SK-N-SH (cell line): ENCODE results near the gene OR10G8. TPM values are rescaled to one million over a fixed set of nuclear protein-coding genes. Genes with fewer than 3 reads are reported as not detected.

Experiments
- CTCF ChIA-PET: fragments of 300-600, 350-600 bp; formaldehyde crosslinking; extraction: SDS; loops from one replicate; lab custom pipeline; 2021; lab: Yijun Ruan, JAX
- POLR2A ChIA-PET: fragments of 350-600 bp; sonication (Branson Sonifier 250); formaldehyde crosslinking; extraction: SDS; loops from one replicate; lab custom pipeline; 2020; ENCODE audit warnings: antibody characterized with exemption, inconsistent platforms; lab: Yijun Ruan, JAX
- DNase-seq: peaks from one replicate; pipeline ENCODE4 v3.0.0; 2012
- H2AFZ ChIP-seq: fragments of 200-600 bp; sonication (generic); 2 replicates; pipeline ENCODE4 v1.8.1; 2016; ENCODE audit warnings: antibody characterized with exemption, mild to moderate bottlenecking, low read depth
- H3F3A ChIP-seq: fragments of 200-600 bp; sonication (generic); replicated peaks from 2 replicates; pipeline ENCODE3; 2016; ENCODE audit warnings: antibody characterized with exemption, mild to moderate bottlenecking; ENCODE audit not compliant: insufficient read depth
- H3K27ac ChIP-seq, 2 experiments: fragments of 200-500 bp in 1 of 2; fragments of 200-600 bp in 1 of 2; sonication (Bioruptor generic) in 1 of 2; sonication (generic), shearing (Covaris generic) in 1 of 2; 2 replicates each; pipeline versions ENCODE4 v1.5.1 to v1.6.1; 2014 to 2016; ENCODE audit warnings: low read depth in 2 of 2, inconsistent platforms in 1 of 2, low read length in 1 of 2, mild to moderate bottlenecking in 1 of 2, mixed read lengths in 1 of 2
- H3K27me3 ChIP-seq: fragments of 200-600 bp; sonication (generic), shearing (Covaris generic); 2 replicates; pipeline ENCODE4 v1.6.1; 2016; ENCODE audit warnings: mixed run types; ENCODE audit not compliant: insufficient read depth
- H3K36me3 ChIP-seq, 2 experiments: fragments of 200-500 bp in 1 of 2; fragments of 200-600 bp in 1 of 2; sonication (Bioruptor generic) in 1 of 2; sonication (generic) in 1 of 2; replicated peaks in 1 of 2; 2 replicates each; pipeline versions ENCODE3 to v1.5.1; 2014 to 2016; ENCODE audit warnings: low read length in 1 of 2, mild to moderate bottlenecking in 1 of 2; ENCODE audit not compliant: insufficient read depth in 2 of 2, control insufficient read depth in 1 of 2
- H3K4me1 ChIP-seq, 2 experiments: fragments of 200-500 bp in 1 of 2; fragments of 200-600 bp in 1 of 2; sonication (Bioruptor generic) in 1 of 2; sonication (generic), shearing (Covaris generic) in 1 of 2; 2 replicates each; pipeline versions ENCODE4 v1.5.1 to v1.6.1; 2014 to 2016; ENCODE audit warnings: low read depth in 1 of 2, low read length in 1 of 2, mixed run types in 1 of 2; ENCODE audit not compliant: insufficient read depth in 2 of 2, control insufficient read depth in 1 of 2
- H3K4me2 ChIP-seq: fragments of 200-600 bp; sonication (generic), shearing (Covaris generic); 2 replicates; pipeline ENCODE4 v1.6.1; 2017; ENCODE audit warnings: mixed run types
- H3K4me3 ChIP-seq, 2 experiments: fragments of 200-500 bp in 1 of 2; fragments of 200-600 bp in 1 of 2; sonication (Bioruptor generic) in 1 of 2; sonication (generic), shearing (Covaris generic) in 1 of 2; 2 replicates each; pipeline versions ENCODE4 v1.5.1 to v1.8.1; 2014 to 2016; ENCODE audit warnings: low read depth in 2 of 2, inconsistent platforms in 1 of 2, low read length in 1 of 2, mild to moderate bottlenecking in 1 of 2, mixed read lengths in 1 of 2, moderate library complexity in 1 of 2
- H3K79me2 ChIP-seq: fragments of 200-600 bp; sonication (generic); 2 replicates; pipeline ENCODE4 v1.8.1; 2017; ENCODE audit warnings: mild to moderate bottlenecking; ENCODE audit not compliant: insufficient read depth
- H3K9ac ChIP-seq: fragments of 200-600 bp; sonication (generic); 2 replicates; pipeline ENCODE4 v1.6.1; 2017; ENCODE audit warnings: mixed run types
- H3K9me2 ChIP-seq: fragments of 200-600 bp; sonication (generic); 2 replicates; pipeline ENCODE4 v1.6.1; 2017; ENCODE audit warnings: mixed run types
- H3K9me3 ChIP-seq: fragments of 200-600 bp; sonication (generic); 2 replicates; pipeline ENCODE4 v1.6.1; 2017; ENCODE audit warnings: mixed run types, mild to moderate bottlenecking, moderate library complexity
- H4K20me1 ChIP-seq: fragments of 200-600 bp; sonication (generic); 2 replicates; pipeline ENCODE4 v1.6.1; 2017; ENCODE audit warnings: mild to moderate bottlenecking, mixed run types; ENCODE audit not compliant: insufficient read depth
- CTCF ChIP-seq: fragments of 200-600 bp; sonication (generic); IDR thresholded peaks from 2 replicates; pipeline ENCODE4 v1.6.1; 2017; ENCODE audit warnings: antibody characterized with exemption, mild to moderate bottlenecking, moderate library complexity
- EP300 ChIP-seq, 2 experiments: IDR thresholded peaks; 2 replicates each; pipeline versions ENCODE4 v1.4.0 to v1.6.1; 2012; ENCODE audit warnings: borderline replicate concordance in 1 of 2, low read depth in 1 of 2, low read length in 1 of 2
- FOXM1 ChIP-seq: IDR thresholded peaks from 2 replicates; pipeline ENCODE4 v1.4.0; 2012; ENCODE audit warnings: low read depth, mild to moderate bottlenecking
- IRF3 ChIP-seq: fragments of 150-350 bp; IDR thresholded peaks from 2 replicates; pipeline ENCODE4 v1.6.1; 2016; ENCODE audit warnings: mild to moderate bottlenecking, low read depth, low read length
- JUND ChIP-seq: IDR thresholded peaks from 2 replicates; pipeline ENCODE4 v1.4.0; 2012
- MEF2A ChIP-seq: IDR thresholded peaks from 2 replicates; pipeline ENCODE4 v1.4.0; 2012; ENCODE audit warnings: low read depth, borderline replicate concordance
- NFIC ChIP-seq: IDR thresholded peaks from 2 replicates; pipeline ENCODE4 v1.4.0; 2012; ENCODE audit warnings: borderline replicate concordance
- NRF1 ChIP-seq: IDR thresholded peaks from 2 replicates; pipeline ENCODE4 v1.6.1; 2012; ENCODE audit warnings: low read depth, mild to moderate bottlenecking, low read length
- PBX3 ChIP-seq: IDR thresholded peaks from 2 replicates; pipeline ENCODE4; 2012
- POLR2AphosphoS5 ChIP-seq: IDR thresholded peaks from 2 replicates; pipeline ENCODE4 v1.6.1; 2012; ENCODE audit warnings: low read depth, low read length
- RAD21 ChIP-seq: IDR thresholded peaks from 2 replicates; pipeline ENCODE4 v1.6.1; 2012; ENCODE audit warnings: mild to moderate bottlenecking, low read length
- RCOR1 ChIP-seq: fragments of 150-350 bp; IDR thresholded peaks from 2 replicates; pipeline ENCODE4 v1.6.1; 2017; ENCODE audit warnings: antibody characterized with exemption, low read length
- RFX5 ChIP-seq: IDR thresholded peaks from 2 replicates; pipeline ENCODE4 v1.6.1; 2012; ENCODE audit warnings: mild to moderate bottlenecking, improper control_type of control experiment, low read length
- RXRA ChIP-seq: IDR thresholded peaks from 2 replicates; pipeline ENCODE4 v1.4.0; 2012; ENCODE audit warnings: low read depth, mild to moderate bottlenecking, borderline replicate concordance
- SIN3A ChIP-seq: IDR thresholded peaks from 2 replicates; pipeline ENCODE4 v1.6.1; 2012; ENCODE audit warnings: low read depth, mild to moderate bottlenecking, low read length, moderate library complexity, borderline replicate concordance
- SMC3 ChIP-seq: IDR thresholded peaks from 2 replicates; pipeline ENCODE4 v1.6.1; 2012; ENCODE audit warnings: low read depth, low read length, improper control_type of control experiment
- TEAD4 ChIP-seq: IDR thresholded peaks from 2 replicates; pipeline ENCODE4 v1.4.0; 2012; ENCODE audit warnings: mild to moderate bottlenecking, borderline replicate concordance; ENCODE audit not compliant: insufficient read depth
- USF1 ChIP-seq: IDR thresholded peaks from 2 replicates; pipeline ENCODE4 v1.4.0; 2012; ENCODE audit warnings: low read depth, borderline replicate concordance
- WGBS: methylation state at CpG from one replicate; pipeline ENCODE4 v1.1.6; 2017; ENCODE audit warnings: low lambda C conversion rate; 5-methylcytosine and 5-hydroxymethylcytosine counted together
- polyA plus RNA-seq, 3 experiments: library from polyadenylated mRNA; depleted of rRNA; stranded (reverse); fragments of >200 nt; gene quantifications; 2 replicates each; pipeline ENCODE4 v1.2.3, GENCODE V29; 2012

OR10G8 gene
- polyA plus RNA-seq, 1 of the 3 experiments (the other 2 are of a cell fraction), result not detected

GRCh38 chr11:123979311-123979710 is 47.3 kb upstream of the OR10G8 start:
- TF ChIP-seq RAD21, result no peak
- TF ChIP-seq, all 33 proteins: peak for 0
- Histone ChIP-seq H3K79me2 (no peaks in the 10 kb centered on the region), H3K9ac (no peak overlapping the region), H3K9me3 (no peaks in the 10 kb centered on the region; the same call in 1 of the 2 replicates), H4K20me1 (no peaks in the 10 kb centered on the region), H3K36me3 (no peaks in the 10 kb centered on the region), H3F3A (peaks cover 4% of the 10 kb centered on the region), H3K4me1 (no peaks in the 10 kb centered on the region), H3K4me3 (no peak overlapping the region), H3K4me2 (no peak overlapping the region), H3K27ac (no peak overlapping the region), H2AFZ (no peak overlapping the region), H3K9me2 (no peaks in the 10 kb centered on the region), H3K27me3 (no peaks in the 10 kb centered on the region; the same call in 1 of the 2 replicates)
- 0% methylated on average over 2 of the region's 5 CpGs for WGBS
- CTCF ChIA-PET, result no interaction called here
- POLR2A ChIA-PET, result no interaction called here
- DNase-seq, result no peak

GRCh38 chr11:123995119-123995518 is 31.5 kb upstream of the OR10G8 start, which contains the start of gene OR10G6:
Gene OR10G6, minus strand, starts transcription at chr11:123995161. Its CDS starts 0 bp downstream, at chr11:123995161.
- H3K27ac ChIP-seq, result no peak within 1 kb of the TSS
- no peaks in the 10 kb centered on the region for H3K4me1 ChIP-seq
- no peaks in the 10 kb centered on the region; the same call in 1 of the 2 replicates for H3K9me2 ChIP-seq
- H3K9ac ChIP-seq, result no peak within 1 kb of the TSS
- H3F3A ChIP-seq, result no peaks in the 10 kb centered on the region
- no peaks in the 10 kb centered on the region for H3K36me3 ChIP-seq
- no peak within 1 kb of the TSS for H3K4me3 ChIP-seq
- POLR2A ChIA-PET, result no interaction called here
- H4K20me1 ChIP-seq, result no peaks in the 10 kb centered on the region
- H3K27me3 ChIP-seq, result peaks cover 5% of the 10 kb centered on the region
- no peak for DNase-seq
- WGBS, result 0% methylated on average over 1 of the region's 1 CpG
- H3K9me3 ChIP-seq, result no peaks in the 10 kb centered on the region
- no peaks in the 10 kb centered on the region for H3K79me2 ChIP-seq
- CTCF ChIA-PET, result no interaction called here
- TF ChIP-seq PBX3, result no peak
- TF ChIP-seq JUND, result no peak
- TF ChIP-seq NFIC, result no peak
- TF ChIP-seq RXRA, result no peak
- TF ChIP-seq IRF3, result no peak
- no peak for TF ChIP-seq RFX5
- no peak for TF ChIP-seq RAD21
- TF ChIP-seq FOXM1, result no peak
- no peak within 1 kb of the TSS for H2AFZ ChIP-seq
- no peak within 1 kb of the TSS for H3K4me2 ChIP-seq

GRCh38 chr11:124012697-124013096 is 13.9 kb upstream of the OR10G8 start, which contains the start of gene OR10G4:
Gene OR10G4, plus strand, starts transcription at chr11:124012997. Its CDS starts 2,578 bp downstream, at chr11:124015575.
- H3K36me3 ChIP-seq, result no peaks in the 10 kb centered on the region
- H3K27me3 ChIP-seq, result no peaks in the 10 kb centered on the region
- CTCF ChIA-PET, result no interaction called here
- H3K4me1 ChIP-seq, result no peaks in the 10 kb centered on the region
- H3K9me3 ChIP-seq, result no peaks in the 10 kb centered on the region
- H3K79me2 ChIP-seq, result no peaks in the 10 kb centered on the region
- no peak for DNase-seq
- no peak within 1 kb of the TSS for H3K4me3 ChIP-seq
- no peak within 1 kb of the TSS for H3K9ac ChIP-seq
- 0% methylated on average over 2 of the region's 2 CpGs for WGBS
- no peak within 1 kb of the TSS for H3K27ac ChIP-seq
- POLR2A ChIA-PET, result no interaction called here
- no peaks in the 10 kb centered on the region for H4K20me1 ChIP-seq
- H2AFZ ChIP-seq, result no peak within 1 kb of the TSS
- no peak within 1 kb of the TSS for H3K4me2 ChIP-seq
- no peaks in the 10 kb centered on the region for H3K9me2 ChIP-seq
- H3F3A ChIP-seq, result no peaks in the 10 kb centered on the region
- TF ChIP-seq MEF2A, result no peak
- TF ChIP-seq NRF1, result no peak
- TF ChIP-seq FOXM1, result no peak
- no peak for TF ChIP-seq RAD21
- no peak for TF ChIP-seq CTCF
- no peak for TF ChIP-seq USF1
- no peak for TF ChIP-seq TEAD4
- no peak for TF ChIP-seq JUND
- TF ChIP-seq RCOR1, result no peak
- no peak for TF ChIP-seq POLR2AphosphoS5
- no peak for TF ChIP-seq EP300 (IDR thresholded peaks at IDR 0.05; ENCODE audit: borderline replicate concordance in 1 of 2, low read depth in 1 of 2, low read length in 1 of 2)
- TF ChIP-seq SIN3A, result no peak
- TF ChIP-seq SMC3, result no peak
